Left kidney (tissue), 8 donors: Measurements from ENCODE around the gene CLCA1. TPM values are rescaled to one million over a fixed set of nuclear protein-coding genes. Genes with fewer than 3 reads are reported as not detected.
A peak's percentile ranks its signal among the peaks of the same experiment; 100 is the strongest.

Experiments
- DNase-seq: peaks from one replicate; pipeline ENCODE4 v3.0.0-alpha.2; 2013
- long read RNA-seq, 8 donors: transcript quantifications; one replicate each; lab custom pipeline, GENCODE V29; 2026
- polyA plus RNA-seq: library from polyadenylated mRNA; unstranded; fragments of 120-200 nt; gene quantifications from one replicate; pipeline ENCODE4 v1.2.1, GENCODE V29; 2013; ENCODE audit not compliant: insufficient read length

CLCA1 gene, protein sequence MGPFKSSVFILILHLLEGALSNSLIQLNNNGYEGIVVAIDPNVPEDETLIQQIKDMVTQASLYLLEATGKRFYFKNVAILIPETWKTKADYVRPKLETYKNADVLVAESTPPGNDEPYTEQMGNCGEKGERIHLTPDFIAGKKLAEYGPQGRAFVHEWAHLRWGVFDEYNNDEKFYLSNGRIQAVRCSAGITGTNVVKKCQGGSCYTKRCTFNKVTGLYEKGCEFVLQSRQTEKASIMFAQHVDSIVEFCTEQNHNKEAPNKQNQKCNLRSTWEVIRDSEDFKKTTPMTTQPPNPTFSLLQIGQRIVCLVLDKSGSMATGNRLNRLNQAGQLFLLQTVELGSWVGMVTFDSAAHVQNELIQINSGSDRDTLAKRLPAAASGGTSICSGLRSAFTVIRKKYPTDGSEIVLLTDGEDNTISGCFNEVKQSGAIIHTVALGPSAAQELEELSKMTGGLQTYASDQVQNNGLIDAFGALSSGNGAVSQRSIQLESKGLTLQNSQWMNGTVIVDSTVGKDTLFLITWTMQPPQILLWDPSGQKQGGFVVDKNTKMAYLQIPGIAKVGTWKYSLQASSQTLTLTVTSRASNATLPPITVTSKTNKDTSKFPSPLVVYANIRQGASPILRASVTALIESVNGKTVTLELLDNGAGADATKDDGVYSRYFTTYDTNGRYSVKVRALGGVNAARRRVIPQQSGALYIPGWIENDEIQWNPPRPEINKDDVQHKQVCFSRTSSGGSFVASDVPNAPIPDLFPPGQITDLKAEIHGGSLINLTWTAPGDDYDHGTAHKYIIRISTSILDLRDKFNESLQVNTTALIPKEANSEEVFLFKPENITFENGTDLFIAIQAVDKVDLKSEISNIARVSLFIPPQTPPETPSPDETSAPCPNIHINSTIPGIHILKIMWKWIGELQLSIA
- polyA plus RNA-seq: not detected
- long read RNA-seq, donor 1: 0 reads
- long read RNA-seq, donor 2: 0 reads
- long read RNA-seq, donor 3: 0 reads
- long read RNA-seq, donor 4: 0 reads
- long read RNA-seq, donor 5: 0 reads
- long read RNA-seq, donor 6: 0 reads
- long read RNA-seq, donor 7, partial matches to known transcripts: 7 of 8 reads
- long read RNA-seq, donor 7, other reads (novel, unspliced or antisense): 0 of 8 reads
- long read RNA-seq, donor 8: 0 reads

DNA sequence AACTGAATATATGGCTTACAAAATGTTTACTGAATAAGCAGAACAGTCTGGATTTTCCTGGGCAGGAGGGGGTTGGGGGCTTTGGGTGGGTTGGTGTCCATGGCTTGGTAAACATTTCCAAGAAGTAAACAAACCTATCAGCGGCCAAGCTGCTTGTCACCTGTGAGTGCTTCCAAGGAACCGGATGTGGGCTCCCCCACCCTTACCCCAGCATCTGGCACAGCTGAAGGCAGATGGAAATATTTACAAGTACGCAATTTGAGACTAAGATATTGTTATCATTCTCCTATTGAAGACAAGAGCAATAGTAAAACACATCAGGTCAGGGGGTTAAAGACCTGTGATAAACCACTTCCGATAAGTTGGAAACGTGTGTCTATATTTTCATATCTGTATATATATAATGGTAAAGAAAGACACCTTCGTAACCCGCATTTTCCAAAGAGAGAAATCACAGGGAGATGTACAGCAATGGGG is at the start of gene CLCA1:
CLCA1 (plus strand) TSS at position 427 of the 477 bp plus-strand sequence; CDS start at position 472, 45 bp downstream.
- no peak for DNase-seq

DNA sequence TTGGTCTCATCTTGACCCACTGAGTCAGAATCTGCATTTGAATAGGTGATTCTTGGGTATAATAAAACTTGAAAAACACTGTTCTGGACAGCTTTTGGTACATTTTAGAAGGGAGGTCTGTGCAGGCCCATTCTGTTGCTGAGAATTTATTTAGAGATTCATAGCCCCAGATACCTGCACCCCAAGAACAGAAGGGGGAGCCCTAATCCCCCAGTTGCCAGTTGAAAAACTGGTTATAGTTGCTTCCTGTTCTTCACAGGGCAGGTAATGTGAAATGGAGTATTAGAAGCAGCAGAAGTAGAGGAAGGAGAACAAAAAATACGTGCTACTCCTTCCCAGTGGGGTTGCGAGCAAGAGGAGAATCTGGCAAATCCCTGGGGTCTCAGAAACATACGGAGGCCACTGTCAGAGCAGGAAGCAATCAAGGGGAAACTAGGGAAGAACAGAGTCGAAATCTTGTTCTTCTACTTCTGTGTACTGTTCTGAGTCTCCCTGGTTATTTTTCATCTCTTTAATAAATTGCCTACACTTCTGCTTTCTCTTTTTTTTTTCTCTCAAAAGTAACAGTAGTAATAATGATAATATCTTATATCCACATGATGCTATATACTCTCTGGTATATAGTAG is 49.3 kb upstream of the CLCA1 start:
- no peak for DNase-seq

DNA sequence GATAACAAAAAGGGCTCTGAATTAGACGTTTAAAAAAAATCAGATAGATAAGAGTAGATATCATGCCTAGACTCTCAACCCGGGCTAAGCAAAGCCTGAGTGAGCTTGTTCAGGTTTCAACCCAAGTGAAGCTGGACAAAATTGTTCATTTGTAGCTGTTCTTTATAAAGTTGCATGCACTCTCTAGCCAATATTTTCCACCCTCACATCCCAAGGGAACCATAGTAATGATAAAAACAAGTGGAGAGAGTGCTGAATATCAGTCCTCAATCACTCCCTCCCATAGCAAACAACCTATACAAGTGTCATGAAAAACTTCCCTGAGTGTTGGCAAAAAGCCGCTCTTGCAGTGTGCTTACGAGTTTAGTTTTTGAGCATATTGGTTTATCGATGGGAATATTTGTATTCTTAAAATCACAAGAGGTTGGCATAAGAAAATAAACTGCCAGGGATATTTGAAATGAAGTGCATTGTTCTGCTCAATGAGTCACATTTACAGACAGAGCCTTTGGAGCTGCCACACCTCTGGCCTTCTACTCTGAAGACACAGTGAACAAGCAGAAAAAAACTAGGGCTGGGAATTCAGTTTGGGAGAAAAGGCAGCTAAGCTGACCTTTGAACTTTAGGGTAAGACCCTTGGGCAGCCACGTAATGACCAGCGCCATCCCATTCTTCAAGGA is 47.0 kb upstream of the CLCA1 start:
- DNase-seq: no peak

DNA sequence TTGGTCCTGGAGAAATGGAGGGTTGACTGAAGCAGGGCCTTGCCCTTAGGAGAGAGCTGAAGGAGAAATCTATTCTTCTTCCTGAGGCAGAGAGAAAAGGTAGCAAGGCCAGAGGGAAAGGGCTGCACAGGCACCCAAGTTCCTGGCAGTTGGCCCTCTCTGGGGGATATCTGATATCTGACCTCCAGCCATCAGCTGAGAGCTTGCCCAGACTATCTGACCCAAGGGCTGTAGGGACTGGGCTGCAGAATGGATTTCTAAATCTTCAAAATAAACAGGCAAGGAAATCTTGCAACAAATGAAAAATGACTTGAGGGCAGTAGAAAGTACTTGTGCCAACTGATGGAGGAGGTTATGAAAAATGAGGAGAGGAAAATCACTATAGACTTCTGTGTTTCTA is 45.3 kb upstream of the CLCA1 start:
- DNase-seq: no peak

DNA sequence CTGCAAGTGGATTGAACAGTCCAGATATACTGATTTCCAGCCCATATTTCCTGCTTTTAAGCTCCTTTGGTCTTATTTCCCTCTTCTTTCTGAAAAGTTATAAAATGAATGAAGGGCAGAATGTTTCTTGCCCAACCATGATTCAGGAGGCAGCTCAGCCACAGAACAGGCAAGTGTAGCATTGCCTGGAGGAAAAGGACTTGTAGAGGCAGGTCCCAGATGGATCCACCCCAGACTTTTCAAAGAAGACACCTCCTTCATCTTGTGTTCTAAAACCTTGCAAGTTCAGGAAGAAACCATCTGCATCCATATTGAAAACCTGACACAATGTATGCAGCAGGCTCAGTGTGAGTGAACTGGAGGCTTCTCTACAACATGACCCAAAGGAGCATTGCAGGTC is 44.9 kb upstream of the CLCA1 start, which contains the start of gene CLCA2:
CLCA2 (plus strand) TSS at position 299 of the 400 bp plus-strand sequence; CDS start at position 376, 77 bp downstream.
- no peak for DNase-seq

DNA sequence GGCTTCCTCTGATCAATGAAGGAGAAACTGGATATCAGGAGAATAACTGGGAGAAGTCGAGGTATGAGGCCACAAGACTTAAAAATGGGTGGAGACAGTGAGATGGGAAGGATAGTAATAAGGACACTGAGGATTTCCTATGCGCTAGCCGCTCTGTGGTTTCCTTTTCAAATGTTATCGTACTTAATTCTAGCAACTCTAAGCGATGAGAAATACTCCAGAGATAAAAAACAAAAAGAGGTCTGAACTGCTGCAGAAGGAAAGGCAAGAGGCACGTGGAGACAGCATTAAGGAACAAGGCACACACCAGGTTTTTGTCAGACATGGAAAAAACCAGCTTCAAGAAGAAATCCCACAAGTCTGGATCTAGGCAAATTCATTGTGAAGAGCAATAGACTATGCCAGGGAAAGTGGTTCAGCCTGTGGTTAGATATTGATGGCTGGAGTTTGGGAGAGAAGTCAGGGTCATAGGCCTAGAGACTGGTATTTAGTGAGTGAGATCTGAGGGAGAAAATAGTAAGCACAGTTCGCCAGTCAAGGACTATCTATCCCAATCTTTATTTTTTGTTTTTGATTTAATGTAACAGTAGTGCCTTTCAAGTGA is 39.5 kb upstream of the CLCA1 start:
- no peak for DNase-seq

DNA sequence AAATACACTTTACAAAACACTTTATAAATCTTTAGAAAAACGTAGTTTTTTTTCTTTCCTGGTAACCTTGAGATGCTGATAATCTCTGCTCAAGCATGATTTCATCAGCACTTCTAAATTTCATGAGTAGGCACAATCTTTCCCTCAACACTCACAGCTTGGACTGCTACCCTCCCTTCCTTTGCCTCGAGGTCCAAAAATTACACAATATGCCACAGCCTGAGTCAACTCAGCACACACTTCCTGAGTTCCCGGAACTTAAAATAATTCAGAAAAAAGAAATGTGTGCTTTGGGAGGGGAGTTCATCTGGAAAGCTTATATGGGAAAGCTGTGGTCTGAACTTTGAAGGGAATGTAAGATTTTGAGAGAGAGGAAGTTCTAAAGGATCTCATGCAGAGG is 38.9 kb upstream of the CLCA1 start:
- DNase-seq: peak; percentile 17

DNA sequence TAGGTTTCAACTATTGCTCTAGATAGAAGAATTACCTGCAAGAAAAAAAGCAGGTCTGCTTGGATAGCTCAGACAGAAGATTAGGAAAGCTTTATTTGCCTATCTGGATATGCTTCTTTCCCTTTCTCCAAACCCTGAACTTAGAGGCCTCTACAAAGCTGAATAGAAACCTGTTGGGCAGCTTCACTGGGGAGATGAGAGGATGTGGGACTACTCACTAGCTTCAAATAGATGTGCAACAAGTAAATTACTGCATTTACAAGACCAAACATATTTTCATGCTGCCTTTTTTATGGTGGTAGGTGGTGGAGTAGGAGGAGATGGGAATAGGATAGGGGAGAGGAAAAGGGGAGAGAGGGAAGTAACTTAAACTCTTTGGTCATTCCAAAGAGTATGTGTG is 38.4 kb upstream of the CLCA1 start:
- DNase-seq: no peak

DNA sequence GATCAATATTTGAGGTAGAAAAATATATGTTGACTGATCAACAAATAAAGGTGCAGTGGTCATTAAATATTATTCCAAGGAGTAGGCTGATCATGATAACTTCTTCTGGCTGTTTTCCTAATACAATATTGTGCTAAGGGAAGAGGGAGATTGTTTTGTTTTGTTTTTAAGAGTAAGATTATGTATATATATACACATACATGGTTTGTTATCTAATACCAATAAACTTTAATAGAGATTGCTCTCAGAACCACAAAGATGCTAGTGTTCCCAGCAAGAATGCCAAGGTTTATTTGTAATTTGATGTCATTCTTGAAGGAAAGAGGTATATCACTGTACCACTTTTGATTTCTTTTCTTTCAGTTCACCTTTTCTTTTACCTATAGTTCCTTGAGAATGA is 34.7 kb upstream of the CLCA1 start:
- DNase-seq: no peak

DNA sequence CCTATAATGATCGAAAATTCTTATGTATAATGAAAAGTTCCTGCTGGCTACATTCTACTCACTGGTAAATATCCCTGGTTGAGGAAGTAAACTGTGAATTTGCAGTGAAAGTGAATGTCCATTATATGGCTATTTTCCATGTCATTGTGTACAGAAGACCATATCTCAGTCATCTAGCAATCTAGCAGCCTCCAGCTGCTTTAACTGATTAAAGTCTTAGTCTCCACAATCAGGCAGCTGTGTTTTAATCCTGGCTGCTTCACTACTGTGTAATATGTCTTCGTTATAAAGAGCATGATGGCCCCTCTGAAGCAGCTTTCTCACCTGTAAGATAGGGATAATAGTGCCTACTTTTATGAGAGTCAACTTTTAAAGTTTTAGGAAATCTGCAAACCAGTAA is 33.4 kb upstream of the CLCA1 start:
- DNase-seq: no peak

DNA sequence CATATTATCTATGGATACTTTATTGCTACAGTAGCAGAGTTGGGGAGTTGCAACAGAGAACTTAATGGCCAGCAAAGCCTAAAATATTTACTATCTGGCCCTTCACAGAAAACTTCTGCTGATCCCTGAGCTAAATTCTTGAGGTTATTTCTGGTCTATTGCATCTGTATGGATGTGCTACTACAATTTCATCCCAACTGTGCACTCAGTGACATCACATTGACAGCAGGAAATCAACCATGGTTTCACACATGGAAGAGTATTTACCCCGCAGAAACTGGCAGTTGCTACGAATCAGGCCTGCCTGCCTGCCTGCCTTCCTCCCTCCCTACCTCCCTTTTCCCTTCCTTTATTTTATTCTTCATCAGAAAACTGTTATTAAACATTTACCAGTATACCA is 32.7 kb upstream of the CLCA1 start:
- DNase-seq: no peak

DNA sequence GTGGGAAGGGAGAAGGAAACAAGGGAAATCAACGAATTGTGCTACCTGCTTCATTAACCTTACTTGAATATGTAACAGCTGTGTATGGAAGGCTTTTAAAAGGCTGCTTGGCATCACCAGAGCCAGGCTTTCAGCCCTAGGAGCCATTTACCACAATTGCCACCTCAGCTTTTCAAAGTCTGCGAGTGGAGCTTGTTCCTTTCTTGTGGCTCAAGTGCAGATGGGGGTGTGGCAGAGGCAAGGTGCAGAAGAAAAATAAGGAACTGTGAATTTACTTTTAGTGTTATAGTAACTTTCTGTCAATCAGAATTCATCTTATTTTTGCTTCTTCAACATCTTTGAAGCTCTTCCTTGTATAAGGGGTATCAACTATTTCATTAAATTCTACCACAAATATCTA is 27.1 kb upstream of the CLCA1 start:
- DNase-seq: no peak

DNA sequence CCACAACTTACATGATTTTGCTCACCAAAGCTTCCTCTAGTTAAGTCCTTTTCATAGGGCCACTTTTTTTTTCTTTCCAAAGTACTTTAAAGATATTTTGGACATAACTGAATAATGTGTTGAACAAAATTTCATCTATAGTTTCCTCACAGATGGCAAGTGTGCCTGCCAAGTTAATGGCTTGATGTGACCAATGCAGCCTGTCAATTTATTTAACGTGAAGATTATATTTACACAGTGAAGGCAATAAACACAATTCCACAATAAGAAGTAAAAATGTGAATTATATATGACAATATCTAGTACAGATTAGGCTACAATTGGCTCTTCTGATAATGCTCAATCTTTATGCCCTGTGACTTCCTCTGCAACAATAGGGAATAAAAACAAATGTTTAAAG is 26.7 kb upstream of the CLCA1 start:
- DNase-seq: no peak

DNA sequence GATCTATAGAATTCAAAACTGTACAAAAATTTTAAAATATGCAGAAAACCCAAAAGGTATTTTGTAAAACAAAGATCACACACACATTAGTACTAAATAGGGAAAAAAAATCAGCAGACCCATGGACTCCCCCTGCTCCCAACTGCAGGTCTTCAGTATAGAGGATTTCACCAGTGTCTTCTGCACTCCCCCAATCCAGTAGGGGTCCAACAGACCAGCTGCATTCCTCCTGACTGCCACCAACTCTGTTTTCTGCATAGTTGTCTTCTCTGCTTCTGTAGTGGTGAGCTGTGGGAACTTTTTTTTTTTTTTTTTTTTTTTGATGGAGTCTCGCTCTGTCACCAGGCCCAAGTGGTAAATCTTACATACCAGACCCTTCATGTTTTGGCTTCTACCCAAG is 22.8 kb upstream of the CLCA1 start:
- DNase-seq: no peak

DNA sequence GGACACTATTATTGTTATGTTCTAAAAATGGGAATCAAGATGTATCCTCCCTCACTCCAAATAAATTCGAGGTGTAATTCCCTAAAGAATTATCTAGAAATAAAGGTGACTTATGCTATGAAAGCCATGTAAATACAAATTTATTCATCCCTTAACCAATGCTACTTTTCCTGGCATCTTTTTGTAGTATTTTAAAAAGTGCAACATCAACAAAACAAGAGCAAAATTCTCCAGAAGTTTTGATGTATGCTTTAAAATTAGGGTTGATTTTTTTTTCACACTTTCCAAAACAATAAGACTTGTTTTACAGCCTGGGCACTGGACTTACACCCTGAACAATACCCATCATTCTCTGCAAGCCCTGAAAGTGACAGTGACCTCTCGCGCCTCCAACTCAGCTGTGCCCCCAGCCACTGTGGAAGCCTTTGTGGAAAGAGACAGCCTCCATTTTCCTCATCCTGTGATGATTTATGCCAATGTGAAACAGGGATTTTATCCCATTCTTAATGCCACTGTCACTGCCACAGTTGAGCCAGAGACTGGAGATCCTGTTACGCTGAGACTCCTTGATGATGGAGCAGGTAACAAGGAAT is 21.4 kb upstream of the CLCA1 start:
- DNase-seq: no peak

DNA sequence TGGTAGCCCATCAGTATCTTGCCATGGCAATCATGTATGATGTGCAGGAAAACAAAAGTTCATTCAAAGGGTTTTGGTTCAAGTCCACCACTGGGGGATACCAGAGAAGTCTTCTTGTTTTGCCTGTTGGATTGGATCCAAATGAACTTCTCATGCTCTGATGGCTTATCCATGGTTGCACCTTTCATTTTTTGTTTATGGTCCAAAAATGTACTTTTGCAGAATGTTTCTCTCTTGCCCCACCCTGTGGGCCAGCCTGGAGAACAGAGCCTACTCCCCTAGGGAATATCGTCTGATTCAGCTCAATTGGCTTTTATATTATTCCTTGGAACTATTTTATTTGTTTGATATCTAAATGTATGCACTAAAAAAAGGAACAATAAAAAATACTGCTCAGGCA is 20.1 kb upstream of the CLCA1 start:
- DNase-seq: no peak

DNA sequence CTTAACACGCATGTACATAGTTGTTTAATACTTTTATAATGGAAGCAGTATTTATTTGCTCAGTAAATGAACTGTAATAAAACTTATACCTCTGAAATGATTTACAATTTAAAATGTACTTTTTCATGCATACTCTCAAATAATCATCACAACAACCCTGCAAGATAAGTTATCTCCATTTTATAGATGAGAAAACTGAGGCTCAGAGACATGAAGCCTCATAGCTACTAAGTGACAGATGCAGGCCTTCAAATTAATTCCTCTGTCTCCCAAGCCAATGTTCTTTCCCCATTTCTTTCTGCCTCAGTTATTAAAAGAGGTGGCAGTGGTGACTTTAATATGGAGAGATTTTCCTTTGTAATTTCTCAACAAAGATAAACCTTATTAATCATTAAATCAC is 19.6 kb upstream of the CLCA1 start:
- no peak for DNase-seq

DNA sequence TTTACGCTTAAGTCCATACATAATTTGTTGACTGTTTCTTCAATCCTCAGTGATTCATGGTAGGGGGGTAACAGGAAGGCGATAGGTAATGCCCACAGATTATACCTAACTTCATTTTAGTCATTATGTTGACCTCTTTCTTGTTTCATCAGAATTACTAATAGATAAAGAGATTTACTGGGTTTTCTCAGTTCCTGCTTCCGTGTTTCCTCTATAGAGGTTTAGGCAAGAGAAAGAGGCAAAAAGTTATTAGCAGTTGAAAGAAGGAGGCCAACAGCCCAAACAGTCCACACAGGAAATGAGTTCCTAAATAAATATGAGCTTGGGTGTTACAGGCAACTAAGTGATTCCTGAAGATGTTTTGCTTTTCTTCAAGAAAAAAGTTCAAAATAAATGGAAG is 17.9 kb upstream of the CLCA1 start:
- no peak for DNase-seq

DNA sequence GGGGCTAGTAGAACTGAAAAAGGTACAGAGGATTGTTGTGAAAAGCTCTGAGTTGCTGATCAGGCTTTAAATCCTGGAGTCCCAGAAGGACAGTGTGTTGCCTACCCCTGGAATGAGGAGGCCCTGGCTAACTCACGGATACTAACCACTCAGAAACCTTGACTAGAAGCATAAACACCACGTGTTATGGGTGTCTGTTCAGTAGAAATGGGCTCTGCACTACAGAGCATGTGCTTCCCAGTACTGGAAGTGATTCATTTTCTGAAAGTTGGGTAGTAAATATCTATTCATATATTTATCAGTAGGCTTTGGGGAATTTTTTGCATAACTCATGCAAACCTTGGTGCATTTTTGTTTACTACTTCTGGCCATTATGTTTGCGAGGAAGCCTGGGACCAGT is 15.1 kb upstream of the CLCA1 start:
- DNase-seq: no peak

DNA sequence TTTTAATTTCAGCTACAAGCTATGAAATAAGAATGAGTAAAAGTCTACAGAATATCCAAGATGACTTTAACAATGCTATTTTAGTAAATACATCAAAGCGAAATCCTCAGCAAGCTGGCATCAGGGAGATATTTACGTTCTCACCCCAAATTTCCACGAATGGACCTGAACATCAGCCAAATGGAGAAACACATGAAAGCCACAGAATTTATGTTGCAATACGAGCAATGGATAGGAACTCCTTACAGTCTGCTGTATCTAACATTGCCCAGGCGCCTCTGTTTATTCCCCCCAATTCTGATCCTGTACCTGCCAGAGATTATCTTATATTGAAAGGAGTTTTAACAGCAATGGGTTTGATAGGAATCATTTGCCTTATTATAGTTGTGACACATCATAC is 13.7 kb upstream of the CLCA1 start:
- DNase-seq: no peak

DNA sequence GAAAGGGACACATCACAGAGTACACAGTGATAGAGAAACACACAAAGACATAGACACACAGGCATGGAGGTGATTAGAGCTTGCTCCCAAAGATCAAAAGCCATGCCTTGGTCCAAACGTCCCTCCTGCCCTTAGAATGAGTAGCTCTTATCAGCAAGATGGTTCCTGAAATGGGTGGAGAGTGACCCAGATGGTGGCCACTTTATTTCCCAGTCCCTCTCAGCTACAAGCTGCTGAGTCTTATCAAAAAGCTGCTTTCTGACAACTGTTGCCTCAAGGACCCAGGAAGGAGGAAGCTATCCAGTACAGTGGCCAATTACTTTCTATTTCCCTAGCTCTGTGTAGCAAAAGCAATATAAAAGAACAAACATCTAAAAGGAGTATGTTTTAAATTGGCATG is 7.7 kb upstream of the CLCA1 start:
- no peak for DNase-seq
